HFFc6 (cell line): ENCODE data around the gene PEX10. TPM values are rescaled to one million over a fixed set of nuclear protein-coding genes. Genes with fewer than 3 reads are reported as not detected.

Source experiments
- DNase-seq: peaks from one replicate; pipeline ENCODE4 v3.0.0-alpha.2; 2018
- H3K27ac Mint-ChIP-seq: 2 replicates; pipeline ENCODE4 v1.8.0; 2020; ENCODE audit warnings: mild to moderate bottlenecking, mixed read lengths
- H3K27me3 Mint-ChIP-seq: 2 replicates; pipeline ENCODE4 v1.8.0; 2021; ENCODE audit warnings: mild to moderate bottlenecking, moderate library complexity, mixed read lengths; ENCODE audit not compliant: insufficient read depth
- H3K36me3 Mint-ChIP-seq: 2 replicates; pipeline ENCODE4 v1.8.0; 2021; ENCODE audit warnings: low read depth, mixed read lengths
- H3K4me1 Mint-ChIP-seq: 2 replicates; pipeline ENCODE4 v1.8.0; 2020; ENCODE audit warnings: low read depth, mixed read lengths
- H3K4me3 Mint-ChIP-seq: 2 replicates; pipeline ENCODE4 v1.8.0; 2020; ENCODE audit warnings: mild to moderate bottlenecking, moderate library complexity, mixed read lengths
- H3K9me3 Mint-ChIP-seq: 2 replicates; pipeline ENCODE4 v1.8.0; 2020; ENCODE audit warnings: mild to moderate bottlenecking, mixed read lengths
- total RNA-seq, 6 experiments: library from RNA; stranded (reverse); fragmentation: NEBNext Ultra II Directional; extraction: Animal tissue kit (Norgen Biotek cat#: 25700); gene quantifications; 2 replicates in 1 of 6; 3 replicates in 5 of 6; pipeline ENCODE4 v1.2.3, GENCODE V29; 2021
- TF ChIP-seq, protein P1 (sequence below): fragments of 200-600 bp; sonication (generic); IDR thresholded peaks from 2 replicates; pipeline ENCODE4 v1.5.0; 2021; ENCODE audit warnings: antibody characterized with exemption, mild to moderate bottlenecking

PEX10 gene
- total RNA-seq, 6 experiments from 2014 or later, result 25.4 to 29.8 (median 26.4) TPM

GRCh38 chr1:2391931-2392509 lies 20.3 kb downstream of the PEX10 start:
- peak overlapping the region; percentile 96 for H3K4me3 Mint-ChIP-seq
- H3K27me3 Mint-ChIP-seq, result peaks cover 5% of the 10 kb centered on the region
- H3K36me3 Mint-ChIP-seq, result peaks cover 31% of the 10 kb centered on the region
- H3K27ac Mint-ChIP-seq, result peak overlapping the region; percentile 87
- no peak for DNase-seq
- no peaks in the 10 kb centered on the region for H3K9me3 Mint-ChIP-seq
- TF ChIP-seq, protein P1, sequence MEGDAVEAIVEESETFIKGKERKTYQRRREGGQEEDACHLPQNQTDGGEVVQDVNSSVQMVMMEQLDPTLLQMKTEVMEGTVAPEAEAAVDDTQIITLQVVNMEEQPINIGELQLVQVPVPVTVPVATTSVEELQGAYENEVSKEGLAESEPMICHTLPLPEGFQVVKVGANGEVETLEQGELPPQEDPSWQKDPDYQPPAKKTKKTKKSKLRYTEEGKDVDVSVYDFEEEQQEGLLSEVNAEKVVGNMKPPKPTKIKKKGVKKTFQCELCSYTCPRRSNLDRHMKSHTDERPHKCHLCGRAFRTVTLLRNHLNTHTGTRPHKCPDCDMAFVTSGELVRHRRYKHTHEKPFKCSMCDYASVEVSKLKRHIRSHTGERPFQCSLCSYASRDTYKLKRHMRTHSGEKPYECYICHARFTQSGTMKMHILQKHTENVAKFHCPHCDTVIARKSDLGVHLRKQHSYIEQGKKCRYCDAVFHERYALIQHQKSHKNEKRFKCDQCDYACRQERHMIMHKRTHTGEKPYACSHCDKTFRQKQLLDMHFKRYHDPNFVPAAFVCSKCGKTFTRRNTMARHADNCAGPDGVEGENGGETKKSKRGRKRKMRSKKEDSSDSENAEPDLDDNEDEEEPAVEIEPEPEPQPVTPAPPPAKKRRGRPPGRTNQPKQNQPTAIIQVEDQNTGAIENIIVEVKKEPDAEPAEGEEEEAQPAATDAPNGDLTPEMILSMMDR, result no peak
- H3K4me1 Mint-ChIP-seq, result peaks cover 36% of the 10 kb centered on the region

DNA sequence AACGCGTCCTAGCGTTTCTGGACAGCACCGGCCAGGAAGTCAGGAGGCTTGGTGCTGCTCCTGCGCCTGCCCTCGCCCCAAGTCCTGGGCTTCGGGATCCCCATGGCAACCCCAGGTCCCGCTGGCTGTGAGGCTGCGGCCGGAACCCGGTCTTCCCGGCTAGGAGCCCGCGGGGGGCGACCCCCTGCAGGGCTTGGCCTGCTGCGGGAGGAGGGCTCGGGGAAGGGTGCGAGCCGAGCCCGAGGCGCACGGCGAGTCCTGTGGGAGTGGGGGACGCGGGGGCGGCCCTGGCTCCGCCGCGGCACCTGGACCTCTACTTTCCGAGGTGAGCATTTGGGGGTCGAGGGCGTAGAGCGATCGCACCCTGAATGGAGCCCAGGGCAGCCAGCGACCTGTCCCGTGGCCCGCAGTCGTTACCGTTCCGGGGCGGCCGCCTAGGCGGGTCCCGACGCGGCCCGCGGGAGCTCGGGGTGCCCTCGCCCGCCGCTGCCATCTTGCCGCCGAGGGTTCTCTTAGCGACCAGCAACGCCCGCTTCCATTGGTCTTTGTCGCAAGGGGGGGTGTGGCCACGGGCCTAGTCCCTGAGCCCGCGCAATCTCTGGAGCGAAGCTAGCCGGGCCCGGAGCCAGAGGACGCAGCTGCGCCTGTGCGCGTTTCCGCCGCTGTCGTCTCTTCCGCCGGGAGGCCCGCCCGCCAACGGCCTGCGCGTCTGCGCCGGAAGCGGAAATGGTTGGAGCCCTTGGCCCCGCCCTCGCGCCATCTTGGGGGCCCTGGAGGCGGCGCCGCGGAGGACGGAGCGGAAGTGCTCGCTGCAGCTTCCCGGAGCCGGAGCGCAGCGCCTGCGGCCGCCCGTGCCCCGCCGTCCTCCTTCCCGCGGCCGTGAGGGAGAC lies 21.1 kb downstream of the PEX10 start, which contains the start of the genes MORN1 and RER1:
TSS of gene MORN1 (minus strand) at position 514 of the 890 bp plus-strand sequence. CDS start at position 493, 21 bp downstream.
TSS of gene RER1 (plus strand) at position 801 of the 890 bp plus-strand sequence. CDS start 3,950 bp downstream, outside the sequence.
- TF ChIP-seq, protein P1, result no peak
- peak; percentile 98 for DNase-seq
- peaks cover 36% of the 10 kb centered on the region for H3K4me1 Mint-ChIP-seq
- peaks cover 5% of the 10 kb centered on the region for H3K27me3 Mint-ChIP-seq
- no peaks in the 10 kb centered on the region for H3K9me3 Mint-ChIP-seq
- peak within 1 kb of the TSS; percentile 96 for H3K4me3 Mint-ChIP-seq
- peak within 1 kb of the TSS; percentile 87 for H3K27ac Mint-ChIP-seq
- H3K36me3 Mint-ChIP-seq, result peaks cover 25% of the 10 kb centered on the region

GRCh38 chr1:2389644-2390043 lies 22.7 kb downstream of the PEX10 start:
- Mint-ChIP-seq H3K4me3 (peak overlapping the region; percentile 89), H3K9me3 (no peaks in the 10 kb centered on the region), H3K36me3 (peaks cover 21% of the 10 kb centered on the region), H3K27me3 (peaks cover 5% of the 10 kb centered on the region), H3K27ac (no peak overlapping the region), H3K4me1 (peaks cover 30% of the 10 kb centered on the region)
- no peak for DNase-seq
- TF ChIP-seq, protein P1, result no peak

GRCh38 chr1:2388004-2388913 lies 24.1 kb downstream of the PEX10 start:
- Mint-ChIP-seq H3K4me3 (no peak overlapping the region), H3K27ac (no peak overlapping the region), H3K4me1 (peaks cover 16% of the 10 kb centered on the region), H3K9me3 (no peaks in the 10 kb centered on the region), H3K36me3 (peaks cover 11% of the 10 kb centered on the region), H3K27me3 (peaks cover 5% of the 10 kb centered on the region)
- no peak for DNase-seq
- TF ChIP-seq, protein P1, result no peak
